IMR-90 (cell line): ENCODE measurements around the gene CRTAC1. TPM values are rescaled to one million over a fixed set of nuclear protein-coding genes. Genes with fewer than 3 reads are reported as not detected.

Experiments used
- ATAC-seq: fragments of 200-7000 bp; cut with Tn5 transposase; 2 replicates; pipeline ENCODE4 v1.9.1; 2020; ENCODE audit warnings: low read depth, mild to moderate bottlenecking, moderate library complexity
- BruUV-seq: library from RNA; stranded (reverse); fragments of 400-500 nt; replicated peaks from 2 replicates; lab custom pipeline; 2021; lab: Mats Ljungman, UMichigan
- CTCF ChIA-PET: fragments of 300-600 bp; formaldehyde crosslinking; extraction: SDS; loops from one replicate; lab custom pipeline; 2021; ENCODE audit warnings: antibody characterized with exemption; lab: Yijun Ruan, JAX
- POLR2A ChIA-PET: fragments of 300-600 bp; sonication (Branson Sonifier 250); formaldehyde crosslinking; loops from one replicate; lab custom pipeline; 2022; ENCODE audit warnings: antibody characterized with exemption; ENCODE audit not compliant: unreplicated experiment; lab: Charles Lee
- DNase-seq: peaks from one replicate; pipeline ENCODE4 v3.0.0; 2013
- H2AFZ ChIP-seq: replicated peaks from 2 replicates; pipeline ENCODE3; 2013; ENCODE audit warnings: low read length, mild to moderate bottlenecking; ENCODE audit not compliant: poor library complexity
- H2AK5ac ChIP-seq: 2 replicates; pipeline ENCODE4 v1.6.1; 2013; ENCODE audit warnings: low read depth, low read length, inconsistent platforms
- H2AK9ac ChIP-seq: replicated peaks from 2 replicates; pipeline ENCODE3; 2013; ENCODE audit warnings: mild to moderate bottlenecking, low read depth, low read length, moderate library complexity; ENCODE audit not compliant: poor library complexity
- H2BK120ac ChIP-seq: 2 replicates; pipeline ENCODE4 v1.6.1; 2013; ENCODE audit warnings: low read depth, low read length, inconsistent platforms
- H2BK15ac ChIP-seq: 3 replicates; pipeline ENCODE4 v1.6.1; 2013; ENCODE audit warnings: low read depth, low read length, inconsistent platforms
- H2BK20ac ChIP-seq: 2 replicates; pipeline ENCODE4 v1.6.1; 2013; ENCODE audit warnings: low read depth, mild to moderate bottlenecking, inconsistent platforms, low read length, moderate library complexity
- H2BK5ac ChIP-seq: 2 replicates; pipeline ENCODE4 v1.6.1; 2013; ENCODE audit warnings: mild to moderate bottlenecking, low read depth, low read length, inconsistent platforms; ENCODE audit not compliant: poor library complexity, severe bottlenecking
- H3K14ac ChIP-seq: replicated peaks from 2 replicates; pipeline ENCODE4 v1.6.1; 2013; ENCODE audit warnings: low read depth, low read length, inconsistent platforms
- H3K18ac ChIP-seq: 2 replicates; pipeline ENCODE4 v1.6.1; 2013; ENCODE audit warnings: low read depth, low read length, control low read depth
- H3K23ac ChIP-seq: 2 replicates; pipeline ENCODE4 v1.6.1; 2013; ENCODE audit warnings: low read depth, low read length, inconsistent platforms
- H3K27ac ChIP-seq: 2 replicates; pipeline ENCODE4 v1.5.1; 2013; ENCODE audit warnings: mild to moderate bottlenecking, control low read depth, low read length; ENCODE audit not compliant: insufficient read depth
- H3K27me3 ChIP-seq: 2 replicates; pipeline ENCODE4 v1.6.1; 2013; ENCODE audit warnings: low read length; ENCODE audit not compliant: control insufficient read depth, insufficient read depth
- H3K36me3 ChIP-seq: 2 replicates; pipeline ENCODE4 v1.6.1; 2013; ENCODE audit warnings: low read length, mixed read lengths; ENCODE audit not compliant: control insufficient read depth, insufficient read depth
- H3K4ac ChIP-seq: 2 replicates; pipeline ENCODE4 v1.6.1; 2013; ENCODE audit warnings: low read depth, low read length, inconsistent platforms
- H3K4me1 ChIP-seq: 2 replicates; pipeline ENCODE4 v1.6.1; 2013; ENCODE audit warnings: low read length, mixed read lengths; ENCODE audit not compliant: control insufficient read depth, insufficient read depth
- H3K4me2 ChIP-seq: 2 replicates; pipeline ENCODE4 v1.6.1; 2013; ENCODE audit warnings: low read depth, mild to moderate bottlenecking, control low read depth, low read length, moderate library complexity
- H3K4me3 ChIP-seq: 2 replicates; pipeline ENCODE4 v1.5.1; 2013; ENCODE audit warnings: low read depth, mild to moderate bottlenecking, control low read depth, low read length, moderate library complexity; ENCODE audit not compliant: insufficient read depth
- H3K56ac ChIP-seq: 2 replicates; pipeline ENCODE4 v1.6.1; 2013; ENCODE audit warnings: low read length, inconsistent platforms; ENCODE audit not compliant: insufficient read depth; ENCODE audit errors: extremely low read depth
- H3K79me1 ChIP-seq, 2 experiments: 2 replicates each; pipeline ENCODE4 v1.6.1; 2013; ENCODE audit warnings: low read length in 2 of 2, inconsistent platforms in 1 of 2, low read depth in 1 of 2
- H3K9ac ChIP-seq: 2 replicates; pipeline ENCODE4 v1.6.1; 2013; ENCODE audit warnings: low read depth, low read length, control low read depth
- H3K9me1 ChIP-seq: 2 replicates; pipeline ENCODE4 v1.6.1; 2013; ENCODE audit warnings: low read length, inconsistent platforms; ENCODE audit not compliant: insufficient read depth
- H3K9me3 ChIP-seq: 2 replicates; pipeline ENCODE4 v1.6.1; 2013; ENCODE audit warnings: low read length; ENCODE audit not compliant: control insufficient read depth, insufficient read depth
- H4K20me1 ChIP-seq: 2 replicates; pipeline ENCODE4 v1.6.1; 2013; ENCODE audit warnings: low read length, inconsistent platforms; ENCODE audit not compliant: insufficient read depth
- H4K5ac ChIP-seq: 2 replicates; pipeline ENCODE4 v1.6.1; 2013; ENCODE audit warnings: mild to moderate bottlenecking, low read depth, low read length, control low read depth
- H4K8ac ChIP-seq, 2 experiments: 2 replicates each; pipeline ENCODE4 v1.6.1; 2013; ENCODE audit warnings: low read depth in 2 of 2, low read length in 2 of 2, control low read depth in 1 of 2, inconsistent platforms in 1 of 2
- H4K91ac ChIP-seq: 2 replicates; pipeline ENCODE4 v1.6.1; 2013; ENCODE audit warnings: low read depth, low read length, inconsistent platforms; ENCODE audit not compliant: insufficient read depth
- CEBPB ChIP-seq: IDR thresholded peaks from 2 replicates; pipeline ENCODE4 v1.6.1; 2012; ENCODE audit warnings: low read depth, low read length, improper control_type of control experiment
- CHD1 ChIP-seq: IDR thresholded peaks from 2 replicates; pipeline ENCODE4 v1.6.1; 2012; ENCODE audit warnings: low read depth, low read length, improper control_type of control experiment
- FOS ChIP-seq: fragments of 150-350 bp; IDR thresholded peaks from 2 replicates; pipeline ENCODE4 v1.6.1; 2016; ENCODE audit warnings: low read depth, low read length
- MAFK ChIP-seq: IDR thresholded peaks from 2 replicates; pipeline ENCODE4 v1.6.1; 2012; ENCODE audit warnings: low read depth, low read length, improper control_type of control experiment
- MAZ ChIP-seq: IDR thresholded peaks from 2 replicates; pipeline ENCODE4 v1.6.1; 2012; ENCODE audit warnings: low read depth, mild to moderate bottlenecking, low read length, improper control_type of control experiment, moderate library complexity, borderline replicate concordance
- NFE2L2 ChIP-seq: fragments of 150-350 bp; IDR thresholded peaks from 2 replicates; pipeline ENCODE4 v1.6.1; 2016; ENCODE audit warnings: low read depth, mild to moderate bottlenecking, low read length
- RAD21 ChIP-seq: IDR thresholded peaks from 2 replicates; pipeline ENCODE4 v1.6.1; 2012; ENCODE audit warnings: low read length, improper control_type of control experiment
- SMC3 ChIP-seq: fragments of 150-350 bp; IDR thresholded peaks from 2 replicates; pipeline ENCODE4 v1.6.1; 2016; ENCODE audit warnings: low read depth, mild to moderate bottlenecking, antibody characterized with exemption, low read length, moderate library complexity
- WGBS, 2 experiments: methylation state at CpG; one replicate each; pipeline versions ENCODE4 v1.1.5 to v1.1.7; 2013; ENCODE audit warnings: missing lambda C conversion rate in 2 of 2; ENCODE audit not compliant: insufficient read length in 1 of 2; ENCODE audit errors: extremely low coverage in 2 of 2; 5-methylcytosine and 5-hydroxymethylcytosine counted together
- dilution Hi-C: fragments of 300-500 bp; cut with HindIII; formaldehyde crosslinking; loops from one replicate; pipeline ENCODE4 v1.14.3; 2018; ENCODE audit warnings: low sequenced_read_pairs; ENCODE audit not compliant: unreplicated experiment
- in situ Hi-C: fragments of 300-500 bp; cut with MboI; formaldehyde crosslinking; loops from 3 replicates; pipeline ENCODE4 v1.14.3; 2019; ENCODE audit warnings: low sequenced_read_pairs, inconsistent platforms, mixed read lengths
- intact Hi-C: fragments of 100-400 bp; cut with micrococcal nuclease; formaldehyde crosslinking; loops from 2 replicates; pipeline ENCODE4 v1.10.0; 2022
- polyA plus RNA-seq, 3 experiments: library from polyadenylated mRNA; depleted of rRNA; stranded (reverse); fragments of >200 nt; gene quantifications; 2 replicates each; pipeline ENCODE4 v1.2.3, GENCODE V29; 2012; ENCODE audit warnings: low replicate concordance in 1 of 3
- total RNA-seq: library from RNA; depleted of rRNA; stranded (reverse); fragments of >200 nt; gene quantifications from 2 replicates; pipeline ENCODE4 v1.2.3, GENCODE V29; 2012
- TF ChIP-seq, protein P1 (sequence below): conservative IDR thresholded peaks from 2 replicates; pipeline ENCODE4 v1.5.1; 2012; ENCODE audit warnings: mild to moderate bottlenecking, low read depth, low read length, improper control_type of control experiment

Gene CRTAC1
- total and polyA plus RNA-seq, 2 of the 4 experiments (the other 2 are of a cell fraction): not detected

DNA sequence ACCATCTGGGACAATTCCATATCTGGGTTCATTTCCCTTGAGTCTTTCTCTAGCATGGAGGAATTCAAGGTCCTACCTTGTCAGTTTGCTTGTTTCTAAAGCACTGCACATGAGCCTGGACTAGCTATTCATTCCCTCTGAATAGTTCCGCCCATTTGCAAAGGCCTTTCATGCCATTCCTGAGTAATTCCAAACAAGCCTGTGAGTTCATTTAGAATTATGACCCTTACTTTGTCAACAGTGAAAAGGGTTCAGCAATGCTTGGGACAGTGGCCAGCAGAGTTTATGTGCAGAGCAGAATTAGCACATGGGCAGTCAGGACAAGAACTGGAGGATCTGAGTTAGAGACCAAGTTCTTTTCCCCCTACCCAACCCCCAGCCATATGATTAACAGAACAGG lies 27.9 kb upstream of the CRTAC1 start:
- H2AK9ac ChIP-seq: no peak overlapping the region
- H2BK120ac ChIP-seq: no peak overlapping the region
- H2BK15ac ChIP-seq: no peak overlapping the region
- H3K4me3 ChIP-seq: no peak overlapping the region
- H2BK20ac ChIP-seq: no peak overlapping the region
- H3K18ac ChIP-seq: no peak overlapping the region
- no CpG with 5 or more reads among the region's 1 CpG for WGBS, 2 experiments
- dilution Hi-C loops (no loop called here), intact Hi-C loops (no loop called here), in situ Hi-C loops (no loop called here)
- no peak overlapping the region for H2AK5ac ChIP-seq
- no peak overlapping the region for H3K4me2 ChIP-seq
- no peak overlapping the region for H3K4ac ChIP-seq
- no peak overlapping the region for H4K91ac ChIP-seq
- H4K20me1 ChIP-seq: no peaks in the 10 kb centered on the region
- TF ChIP-seq CHD1: no peak
- TF ChIP-seq MAFK: no peak
- TF ChIP-seq RAD21: no peak
- TF ChIP-seq FOS: no peak
- TF ChIP-seq NFE2L2: no peak
- TF ChIP-seq MAZ: no peak
- TF ChIP-seq CEBPB: no peak
- TF ChIP-seq, protein P1, sequence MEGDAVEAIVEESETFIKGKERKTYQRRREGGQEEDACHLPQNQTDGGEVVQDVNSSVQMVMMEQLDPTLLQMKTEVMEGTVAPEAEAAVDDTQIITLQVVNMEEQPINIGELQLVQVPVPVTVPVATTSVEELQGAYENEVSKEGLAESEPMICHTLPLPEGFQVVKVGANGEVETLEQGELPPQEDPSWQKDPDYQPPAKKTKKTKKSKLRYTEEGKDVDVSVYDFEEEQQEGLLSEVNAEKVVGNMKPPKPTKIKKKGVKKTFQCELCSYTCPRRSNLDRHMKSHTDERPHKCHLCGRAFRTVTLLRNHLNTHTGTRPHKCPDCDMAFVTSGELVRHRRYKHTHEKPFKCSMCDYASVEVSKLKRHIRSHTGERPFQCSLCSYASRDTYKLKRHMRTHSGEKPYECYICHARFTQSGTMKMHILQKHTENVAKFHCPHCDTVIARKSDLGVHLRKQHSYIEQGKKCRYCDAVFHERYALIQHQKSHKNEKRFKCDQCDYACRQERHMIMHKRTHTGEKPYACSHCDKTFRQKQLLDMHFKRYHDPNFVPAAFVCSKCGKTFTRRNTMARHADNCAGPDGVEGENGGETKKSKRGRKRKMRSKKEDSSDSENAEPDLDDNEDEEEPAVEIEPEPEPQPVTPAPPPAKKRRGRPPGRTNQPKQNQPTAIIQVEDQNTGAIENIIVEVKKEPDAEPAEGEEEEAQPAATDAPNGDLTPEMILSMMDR: no peak
- TF ChIP-seq SMC3: no peak
- no peak overlapping the region for H3K56ac ChIP-seq
- CTCF ChIA-PET: interaction anchor here (1.7 kb wide), 1 partner anchor 12 kb away, joined by 6 read pairs; no protein-coding TSS in a partner anchor
- no peak overlapping the region for H4K8ac ChIP-seq
- no peak overlapping the region for H3K14ac ChIP-seq
- no peaks in the 10 kb centered on the region for H3K36me3 ChIP-seq
- H3K9ac ChIP-seq: no peak overlapping the region
- no peaks in the 10 kb centered on the region for H3K9me1 ChIP-seq
- H2BK5ac ChIP-seq: no peak overlapping the region
- no peaks in the 10 kb centered on the region for H3K79me1 ChIP-seq
- DNase-seq (no peak), ATAC-seq (no peak)
- no peak overlapping the region for H2AFZ ChIP-seq
- H3K23ac ChIP-seq: no peak overlapping the region
- H3K9me3 ChIP-seq: no peaks in the 10 kb centered on the region
- H3K27me3 ChIP-seq: no peaks in the 10 kb centered on the region
- H3K27ac ChIP-seq: no peak overlapping the region
- H3K4me1 ChIP-seq: no peaks in the 10 kb centered on the region
- BruUV-seq: no TSS peak
- H4K5ac ChIP-seq: no peak overlapping the region
- POLR2A ChIA-PET: no interaction called here
